ENCODE data around the gene RAET1E. TPM values are rescaled to one million over a fixed set of nuclear protein-coding genes. Genes with fewer than 3 reads are reported as not detected.
"Not testable (repeated sequence)": the region's sequence is repeated elsewhere in the genome, so short reads cannot be mapped to it uniquely, and the experiment has no call there.

Gene RAET1E
- total RNA-seq, 1 donor from 2014 or later = not detected

DNA sequence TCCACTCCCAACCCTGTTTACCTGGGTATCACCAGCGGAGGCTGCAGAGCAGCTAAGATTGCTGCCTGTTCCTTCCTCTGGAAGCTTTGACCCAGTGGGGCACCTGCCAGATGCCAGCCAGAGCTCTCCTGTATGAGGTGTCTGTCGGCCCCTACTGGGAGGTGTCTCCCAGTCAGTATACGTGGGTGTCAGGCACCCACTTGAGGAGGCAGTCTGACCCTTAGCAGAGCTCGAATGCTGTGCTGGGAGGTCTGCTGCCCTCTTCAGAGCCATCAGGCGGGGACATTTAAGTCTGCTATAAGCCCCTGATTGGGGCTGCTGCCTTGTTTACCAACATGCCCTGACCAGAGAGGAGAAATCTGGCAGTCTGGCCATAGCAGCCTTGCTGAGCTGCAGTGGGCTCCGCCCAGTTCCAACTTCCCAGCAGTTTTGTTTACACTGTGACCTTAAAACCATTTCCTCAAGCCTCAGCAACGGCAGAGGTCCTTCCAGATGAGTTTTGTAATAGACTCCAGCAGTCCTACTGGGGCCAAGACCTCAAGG, 2.8 kb downstream of the RAET1E start:
- intact Hi-C loops (cut with micrococcal nuclease) = no loop called here

DNA sequence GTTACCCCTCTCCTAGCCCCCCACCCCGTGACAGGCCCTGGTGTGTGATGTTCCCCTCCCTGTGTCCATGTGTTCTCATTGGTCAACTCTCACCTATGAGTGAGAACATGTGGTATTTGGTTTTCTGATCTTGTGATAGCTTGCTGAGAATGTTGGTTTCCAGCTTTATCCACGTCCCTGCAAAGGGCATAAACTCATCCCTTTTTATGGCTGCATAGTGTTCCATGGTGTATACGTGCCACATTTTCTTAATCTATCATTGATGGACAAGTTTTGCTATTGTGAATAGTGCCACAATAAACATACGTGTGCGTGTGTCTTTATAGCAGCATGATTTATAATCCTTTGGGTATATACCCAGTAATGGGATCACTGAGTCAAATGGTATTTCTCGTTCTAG, 6.0 kb downstream of the RAET1E start:
- intact Hi-C loops (cut with micrococcal nuclease) = not testable (repeated sequence)

- intact Hi-C loops (cut with micrococcal nuclease) = no loop called here
These were observed 6.7 kb downstream of the RAET1E start for GRCh38 chr6:149891259-149891658.

GRCh38 chr6:149890629-149891045, 7.3 kb downstream of the RAET1E start:
- intact Hi-C loops (cut with micrococcal nuclease) = no loop called here

DNA sequence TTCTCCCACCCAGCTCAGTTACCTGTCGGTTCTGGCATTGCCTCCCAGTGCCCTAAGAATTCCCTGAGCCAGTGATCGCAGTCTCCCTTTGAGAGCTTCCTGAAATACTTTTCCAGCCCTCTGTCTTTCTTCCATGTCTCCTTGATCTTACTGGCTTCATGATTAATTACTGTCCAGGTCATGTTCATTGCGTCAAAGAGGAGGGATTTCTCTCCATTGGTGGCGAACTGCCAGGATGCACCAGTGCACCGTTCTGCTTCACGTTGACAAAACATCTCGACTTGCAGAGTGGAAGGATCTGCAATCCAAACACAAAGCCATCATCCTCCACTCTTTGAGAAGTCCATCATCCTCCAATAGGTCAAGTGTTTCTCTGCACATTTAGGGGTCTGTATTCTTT, 8.6 kb downstream of the RAET1E start:
- intact Hi-C loops (cut with micrococcal nuclease) = no loop called here

DNA sequence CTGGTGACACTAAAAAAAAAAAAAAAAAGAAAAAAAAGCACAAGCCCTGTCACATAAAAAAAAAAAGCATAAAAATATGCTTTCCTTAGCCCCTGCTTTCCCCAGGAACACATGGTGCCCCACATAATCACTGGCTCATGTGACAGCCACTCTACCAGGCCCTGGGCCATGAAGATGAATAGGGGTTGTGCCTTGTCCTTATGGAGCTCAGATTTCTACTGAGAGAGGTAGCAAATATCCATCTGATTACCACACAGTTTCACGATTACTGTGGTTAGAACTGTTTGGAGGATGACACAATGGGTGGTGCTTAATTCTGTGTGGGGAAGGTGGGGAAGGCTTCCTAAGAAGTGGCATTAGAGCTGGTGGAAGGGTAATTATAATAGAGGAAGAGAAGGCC, 9.3 kb downstream of the RAET1E start:
- intact Hi-C loops (cut with micrococcal nuclease) = no loop called here

DNA sequence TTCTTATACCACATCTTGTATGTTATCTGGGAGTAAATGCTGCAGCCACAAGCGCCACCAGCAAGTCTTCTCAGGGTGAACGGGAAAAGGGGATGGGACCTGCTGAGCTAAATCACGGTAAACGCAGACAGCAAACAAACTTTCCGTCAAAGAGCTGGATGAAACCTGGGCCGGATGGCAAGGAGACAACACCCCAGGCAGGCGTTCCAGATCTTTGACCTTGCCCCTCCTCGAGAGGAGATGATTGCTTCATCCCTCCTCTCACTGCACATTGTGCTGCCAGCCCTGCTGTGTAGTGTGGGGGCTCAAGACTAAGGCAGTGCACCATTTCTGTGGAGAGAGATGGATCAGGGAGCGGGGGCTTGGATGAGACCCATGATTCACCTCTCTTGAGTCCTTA, 9.8 kb downstream of the RAET1E start:
- intact Hi-C loops (cut with micrococcal nuclease) = no loop called here

DNA sequence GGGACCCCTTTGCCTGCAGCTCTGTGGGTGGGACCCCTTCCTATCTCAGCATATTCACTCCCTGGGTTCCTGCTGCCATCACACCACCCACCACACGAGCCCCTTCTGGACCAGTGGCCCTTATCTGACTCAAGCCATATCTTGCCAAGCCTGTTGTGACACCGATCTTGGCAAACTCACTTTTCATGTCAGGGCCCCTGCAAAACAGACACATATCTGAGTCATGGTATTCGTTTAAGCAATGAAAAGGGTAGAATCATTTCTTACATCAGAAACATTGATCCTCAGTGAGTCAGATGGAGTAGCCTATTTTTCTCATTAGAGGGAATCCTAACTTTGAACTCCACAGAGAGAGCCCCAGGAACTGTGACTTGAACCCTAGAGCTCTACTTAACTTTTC, 10.6 kb downstream of the RAET1E start:
- intact Hi-C loops (cut with micrococcal nuclease) = no loop called here

GRCh38 chr6:149885888-149886287, 12.0 kb downstream of the RAET1E start:
- intact Hi-C loops (cut with micrococcal nuclease) = no loop called here

DNA sequence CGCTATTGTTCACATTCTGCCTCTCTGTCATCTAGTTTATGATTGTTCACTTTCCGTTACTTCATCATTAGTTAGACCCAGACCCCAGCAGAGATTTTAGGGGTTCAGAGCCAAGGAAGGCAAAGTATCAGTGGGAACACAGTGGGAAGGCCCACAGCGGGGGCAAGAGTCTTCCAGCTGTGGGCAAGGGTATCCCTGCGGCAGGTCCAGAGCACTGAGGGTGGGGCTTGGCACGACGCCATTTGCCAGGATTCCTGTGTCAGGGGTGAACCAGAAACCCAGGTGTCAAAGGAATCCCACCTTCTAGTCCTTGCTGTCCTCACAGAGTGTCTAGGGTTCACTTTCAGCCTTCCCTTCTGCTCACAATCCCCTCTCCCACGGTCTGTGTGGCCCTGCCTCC, 13.3 kb downstream of the RAET1E start:
- intact Hi-C loops (cut with micrococcal nuclease) = no loop called here

DNA sequence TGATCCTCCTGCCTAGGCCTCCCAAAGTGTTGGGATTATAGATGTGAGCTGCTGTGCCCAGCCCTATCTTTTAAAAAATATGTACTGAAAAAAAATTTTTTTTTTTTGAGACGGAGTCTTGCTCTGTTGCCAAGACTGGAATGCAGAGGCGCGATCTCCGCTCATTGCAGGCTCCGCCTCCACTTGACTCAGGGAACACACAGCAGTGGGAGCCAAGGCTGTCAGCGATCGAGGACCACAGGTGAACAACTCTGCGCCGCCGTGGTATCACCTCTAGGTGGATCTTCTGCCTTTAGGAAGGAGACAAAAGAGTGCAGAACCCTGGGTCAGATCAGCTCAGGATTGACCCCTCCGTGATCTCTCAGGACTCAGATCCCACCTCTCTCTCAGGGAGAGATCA, 13.7 kb downstream of the RAET1E start:
- intact Hi-C loops (cut with micrococcal nuclease) = no loop called here

- intact Hi-C loops (cut with micrococcal nuclease) = no loop called here
These were observed 16.1 kb downstream of the RAET1E start for GRCh38 chr6:149881860-149882259.

- intact Hi-C loops (cut with micrococcal nuclease) = no loop called here
These were observed 16.7 kb downstream of the RAET1E start for GRCh38 chr6:149881066-149881766.

DNA sequence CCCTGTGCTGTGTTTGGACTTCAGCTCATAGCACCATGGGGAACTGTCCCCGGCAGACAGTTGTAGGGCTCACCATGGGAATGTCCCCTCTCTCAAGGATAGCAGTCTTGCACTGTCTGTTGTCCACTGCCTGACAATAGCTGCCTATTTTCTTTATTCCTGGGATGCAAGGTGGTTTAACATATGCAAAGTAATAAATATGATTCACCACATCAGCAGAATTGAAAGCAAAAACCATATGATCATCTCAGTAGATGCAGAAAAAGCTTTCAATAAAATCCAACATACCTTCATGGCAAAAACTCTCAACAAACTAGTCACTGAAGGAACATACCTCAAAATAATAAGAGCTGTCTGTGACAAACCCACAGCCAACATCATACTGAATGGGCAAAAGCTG, 20.3 kb downstream of the RAET1E start:
- intact Hi-C loops (cut with micrococcal nuclease) = no loop called here

- intact Hi-C loops (cut with micrococcal nuclease) = no loop called here
These were observed 21.5 kb downstream of the RAET1E start for GRCh38 chr6:149876241-149876933.

DNA sequence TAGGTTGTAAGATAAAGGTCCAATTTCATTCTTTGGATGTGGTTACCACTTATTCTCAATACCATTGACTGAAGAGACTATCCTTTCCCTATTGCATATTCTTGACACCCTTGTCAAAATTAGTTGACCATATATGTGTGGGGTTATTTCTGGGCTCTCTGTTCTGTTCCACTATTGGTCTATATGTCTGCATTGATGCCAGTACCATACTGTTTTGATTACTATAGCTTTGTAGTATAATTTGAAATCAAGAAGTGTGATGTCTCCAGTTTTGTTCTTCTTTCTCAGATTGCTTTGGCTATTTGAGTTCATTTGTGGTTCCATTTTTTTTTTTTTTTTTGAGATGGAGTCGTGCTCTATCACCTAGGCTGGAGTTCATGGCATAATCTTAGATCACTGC, 25.7 kb downstream of the RAET1E start:
- intact Hi-C loops (cut with micrococcal nuclease) = no loop called here

DNA sequence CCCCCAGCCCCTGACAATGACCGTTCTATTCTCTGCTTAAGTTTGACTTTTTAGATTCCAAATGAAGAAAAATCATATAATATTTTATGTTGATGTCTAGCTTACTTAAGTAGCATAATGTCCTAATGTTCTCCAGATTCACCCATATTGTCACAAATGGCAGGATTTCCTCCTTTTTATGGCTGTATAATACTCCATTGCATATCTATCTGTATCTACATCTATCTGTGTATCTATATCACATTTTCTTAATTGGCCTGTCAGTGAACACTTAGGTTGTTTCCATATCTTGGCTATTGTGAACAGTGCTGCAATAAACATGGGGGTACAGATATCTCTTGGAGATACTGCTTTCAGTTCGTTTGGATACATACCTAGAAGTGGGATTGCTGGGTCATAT, 26.7 kb downstream of the RAET1E start:
- intact Hi-C loops (cut with micrococcal nuclease) = no loop called here

DNA sequence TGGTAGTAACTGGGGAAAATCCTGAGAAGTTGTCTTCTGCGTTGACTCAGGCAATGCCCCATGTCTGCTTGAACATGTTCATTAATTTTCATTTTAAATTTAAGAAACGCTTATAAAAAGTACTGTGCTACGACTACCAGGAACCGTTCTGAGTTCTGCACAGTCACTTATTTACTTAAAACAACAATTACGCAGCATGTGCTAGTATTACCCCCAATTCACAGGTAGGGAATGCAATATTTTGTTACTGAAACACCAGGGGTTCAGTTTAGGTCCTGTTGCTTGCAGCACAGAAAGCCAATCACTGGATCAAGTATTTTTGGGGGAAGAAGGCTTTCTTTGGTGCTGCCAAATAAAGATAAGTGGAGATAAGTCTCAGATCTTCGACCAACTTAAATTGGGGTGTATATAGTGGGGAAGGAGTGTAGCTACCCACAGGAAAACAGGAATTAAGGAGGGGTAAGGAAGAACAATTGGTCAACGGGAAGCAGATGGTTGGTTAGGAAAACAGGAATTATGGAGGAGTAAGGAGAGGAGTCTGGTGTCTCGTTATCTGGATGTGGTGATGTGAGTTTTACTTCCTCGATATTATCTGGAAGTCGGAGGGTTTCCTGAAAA, 28.5 kb downstream of the RAET1E start:
- intact Hi-C loops (cut with micrococcal nuclease) = no loop called here

GRCh38 chr6:149867876-149868640, 29.9 kb downstream of the RAET1E start:
- intact Hi-C loops (cut with micrococcal nuclease) = no loop called here

DNA sequence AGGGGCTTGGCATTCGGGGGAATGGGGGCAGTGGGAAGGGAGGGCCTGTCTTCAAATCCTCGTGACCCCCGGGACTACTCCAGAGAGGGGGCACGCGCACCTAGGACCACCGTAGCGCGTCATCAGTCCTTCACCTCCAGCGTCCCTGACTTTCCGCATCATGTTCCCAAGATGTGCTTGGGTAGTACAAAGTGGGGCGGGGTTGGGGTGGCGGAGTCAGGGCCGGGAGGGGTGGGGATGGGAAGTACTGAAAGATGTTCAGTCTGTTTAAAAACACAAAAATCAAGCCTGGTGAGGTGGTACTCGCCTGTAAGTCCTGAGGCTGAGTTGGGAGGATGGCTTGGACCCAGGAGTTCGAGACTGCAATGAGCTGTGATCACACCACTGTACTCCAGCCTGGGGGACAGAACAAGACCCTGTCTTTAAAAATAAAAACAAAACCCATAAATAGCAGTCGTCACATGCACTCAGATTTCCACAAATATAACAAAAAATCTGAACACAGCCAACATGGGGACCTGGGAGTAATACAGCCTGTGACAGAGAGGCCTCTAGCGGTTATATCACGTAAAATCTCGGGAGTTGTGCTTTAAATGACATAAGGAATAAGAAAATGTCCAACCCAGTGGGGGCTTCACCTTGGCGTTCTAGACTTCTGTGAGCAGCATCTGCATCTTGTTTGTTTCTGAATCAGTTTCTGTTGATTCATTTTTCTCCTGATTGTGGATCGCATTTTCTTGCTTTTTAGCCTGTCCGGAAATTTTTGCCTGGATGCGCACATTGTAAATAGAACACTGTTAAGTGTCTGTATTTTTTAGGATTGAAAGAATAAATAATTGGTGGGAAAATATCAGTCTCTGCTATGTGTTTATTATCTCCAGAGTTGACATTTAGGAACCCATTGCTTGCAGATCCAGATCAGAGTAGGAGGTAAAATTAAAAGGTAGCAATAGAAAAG, 33.1 kb downstream of the RAET1E start:
- intact Hi-C loops (cut with micrococcal nuclease) = loop anchor here (1.0 to 2.0 kb wide), 7 partner anchors 30 to 318 kb away; partner anchors contain the start of genes GINM1, LATS1, NUP43 and PPIL4

Measured in T-helper 2 cell treated with Interferon-gamma antibody and Interleukin-4, amounts not matched to agents 100 ng/mL and 5 ng/mL, for 36 hours (primary cell).